NB4 (cell line): ENCODE results near the gene SLC36A3.
"Not testable (repeated sequence)": the region's sequence is repeated elsewhere in the genome, so short reads cannot be mapped to it uniquely, and the experiment has no call there.

Experiments used
- DNase-seq: peaks from one replicate; pipeline ENCODE4 v3.0.0; 2010; ENCODE audit warnings: low read depth
- H3K4me3 ChIP-seq: one replicate; pipeline ENCODE4 v1.5.1; 2011; ENCODE audit warnings: mild to moderate bottlenecking, low read depth, low read length, moderate library complexity
- CTCF ChIP-seq: IDR thresholded peaks from one replicate; pipeline ENCODE4 v1.5.1; 2012; ENCODE audit warnings: low read depth, low read length
- MAX ChIP-seq: IDR thresholded peaks from 2 replicates; pipeline ENCODE4 v1.6.1; 2011; ENCODE audit warnings: low read depth, low read length
- MYC ChIP-seq: IDR thresholded peaks from 2 replicates; pipeline ENCODE4 v1.6.1; 2011; ENCODE audit warnings: low read depth, low read length
- POLR2A ChIP-seq: IDR thresholded peaks from 2 replicates; pipeline ENCODE4 v1.6.1; 2011; ENCODE audit warnings: mild to moderate bottlenecking; ENCODE audit not compliant: insufficient read length; ENCODE audit errors: extremely low read depth

Gene SLC36A3

GRCh38 chr5:151245680-151246219, 57.8 kb downstream of the SLC36A3 start:
- no peak for DNase-seq
- no peak overlapping the region for H3K4me3 ChIP-seq
- no peak for TF ChIP-seq CTCF
- TF ChIP-seq MYC: no peak
- no peak for TF ChIP-seq POLR2A
- TF ChIP-seq MAX: no peak

GRCh38 chr5:151244206-151244605, 59.4 kb downstream of the SLC36A3 start:
- no peak for TF ChIP-seq POLR2A
- TF ChIP-seq MYC: no peak
- TF ChIP-seq CTCF: no peak
- TF ChIP-seq MAX: no peak
- H3K4me3 ChIP-seq: no peak overlapping the region
- DNase-seq: no peak

DNA sequence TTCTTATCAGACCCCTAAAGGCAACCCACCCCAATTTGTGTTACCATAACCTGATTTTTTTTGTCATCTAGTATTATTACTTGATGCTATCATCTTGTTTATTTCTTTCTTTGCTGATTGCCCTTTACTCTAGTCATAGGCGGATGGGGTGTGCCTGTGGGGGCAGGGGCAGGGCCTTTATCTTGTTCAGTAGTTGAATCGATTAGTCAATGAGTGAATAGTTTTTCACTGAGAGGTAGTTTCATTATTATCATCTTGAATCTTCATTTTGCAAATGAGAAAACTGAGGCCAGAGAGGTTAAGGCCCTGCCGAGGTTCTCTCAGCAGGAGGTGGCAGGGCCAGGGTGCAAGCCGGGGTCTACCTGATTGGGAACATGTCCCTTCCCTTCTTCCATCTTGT, 60.0 kb downstream of the SLC36A3 start:
- TF ChIP-seq POLR2A (no peak), MAX (no peak), MYC (no peak), CTCF (no peak)
- no peak overlapping the region for H3K4me3 ChIP-seq
- DNase-seq: no peak

- H3K4me3 ChIP-seq: no peak overlapping the region
- DNase-seq: no peak
- no peak for TF ChIP-seq MYC
- no peak for TF ChIP-seq POLR2A
- TF ChIP-seq MAX: no peak
- no peak for TF ChIP-seq CTCF
These were observed 60.4 kb downstream of the SLC36A3 start for GRCh38 chr5:151243127-151243526.

GRCh38 chr5:151240924-151241635, 62.5 kb downstream of the SLC36A3 start:
- TF ChIP-seq CTCF: no peak
- TF ChIP-seq MYC: no peak
- no peak for TF ChIP-seq POLR2A
- TF ChIP-seq MAX: no peak
- H3K4me3 ChIP-seq: no peak overlapping the region
- DNase-seq: no peak

DNA sequence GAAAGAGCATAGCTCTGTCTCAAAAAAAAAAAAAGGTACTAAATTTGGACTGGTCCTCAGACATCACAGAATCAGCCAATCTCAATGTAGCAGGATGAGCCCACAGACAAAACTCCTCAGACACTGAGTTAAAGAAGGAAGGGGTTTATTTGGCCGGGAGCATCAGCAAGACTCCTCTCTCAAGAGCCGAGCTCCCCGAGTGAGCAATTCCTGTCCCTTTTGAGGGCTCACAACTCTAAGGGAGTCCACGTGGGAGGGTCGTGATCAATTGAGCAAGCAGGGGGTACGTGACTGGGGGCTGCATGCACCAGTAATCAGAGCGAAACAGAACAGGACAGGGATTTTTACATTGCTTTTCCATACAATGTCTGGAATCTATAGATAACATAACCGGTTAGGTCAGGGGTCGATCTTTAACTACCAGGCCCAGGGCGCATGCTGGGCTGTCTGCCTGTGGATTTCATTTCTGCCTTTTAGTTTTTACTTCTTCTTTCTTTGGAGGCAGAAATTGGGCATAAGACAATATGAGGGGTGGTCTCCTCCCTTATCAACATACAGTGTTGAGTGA, 63.2 kb downstream of the SLC36A3 start:
- not testable (repeated sequence) for DNase-seq, H3K4me3 ChIP-seq
